Activated naive CD4-positive, alpha-beta T cell treated with anti-CD3 and anti-CD28 coated beads, Interleukin-2, amount 50 U/mL, for 72 hours (primary cell): ENCODE measurements around the gene PLA1A. TPM values are rescaled to one million over a fixed set of nuclear protein-coding genes. Genes with fewer than 3 reads are reported as not detected.
A peak's percentile ranks its signal among the peaks of the same experiment; 100 is the strongest.
"Not testable (repeated sequence)": the region's sequence is repeated elsewhere in the genome, so short reads cannot be mapped to it uniquely, and the experiment has no call there.

Experiments used
- ATAC-seq, 2 donors: fragments of 150-1000 bp; cut with Tn5 transposase; 2 replicates each; pipeline ENCODE4 v1.10.0; 2021; ENCODE audit warnings: mild to moderate bottlenecking in 2 of 2, moderate library complexity in 2 of 2
- DNase-seq, 2 donors: peaks; one replicate each; pipeline ENCODE4 v3.0.0; 2021 to 2022; ENCODE audit warnings: low spot score in 2 of 2
- H3K27ac Mint-ChIP-seq, 2 donors: one replicate each; pipeline ENCODE4 v1.8.0; 2022; ENCODE audit warnings: mild to moderate bottlenecking in 2 of 2, mixed read lengths in 2 of 2
- H3K36me3 Mint-ChIP-seq, 2 donors: one replicate each; pipeline ENCODE4 v1.8.0; 2022; ENCODE audit warnings: mixed read lengths in 2 of 2
- H3K9me3 Mint-ChIP-seq, 2 donors: one replicate each; pipeline ENCODE4 v1.8.0; 2022; ENCODE audit warnings: mixed read lengths in 2 of 2
- total RNA-seq, 2 donors: library from RNA; stranded (reverse); gene quantifications; one replicate each; pipeline ENCODE4 v1.2.3, GENCODE V29; 2022

PLA1A gene
- total RNA-seq, 2 donors from 2014 or later, result 0.52 TPM; not detected in 1

GRCh38 chr3:119594929-119595328, 2.8 kb upstream of the PLA1A start:
- not testable (repeated sequence) for H3K9me3 Mint-ChIP-seq, ATAC-seq, DNase-seq, H3K36me3 Mint-ChIP-seq, H3K27ac Mint-ChIP-seq

GRCh38 chr3:119595639-119596334, 1.9 kb upstream of the PLA1A start:
- Mint-ChIP-seq H3K36me3 (no peaks in the 10 kb centered on the region), H3K27ac (no peak overlapping the region), H3K9me3 (no peaks in the 10 kb centered on the region)
- no peak for ATAC-seq
- no peak for DNase-seq

- Mint-ChIP-seq H3K9me3 (no peaks in the 10 kb centered on the region), H3K36me3 (no peaks in the 10 kb centered on the region), H3K27ac (no peak overlapping the region)
- DNase-seq (no peak), ATAC-seq (no peak)
Observed at GRCh38 chr3:119596398-119596797, 1.3 kb upstream of the PLA1A start.

- H3K36me3 Mint-ChIP-seq, result no peaks in the 10 kb centered on the region
- H3K27ac Mint-ChIP-seq, result peak overlapping the region in 1 of 2 donors; percentile 55
- DNase-seq (no peak), ATAC-seq (peak in 1 of 2 donors; percentile 67)
- H3K9me3 Mint-ChIP-seq, result no peaks in the 10 kb centered on the region
Observed at GRCh38 chr3:119598410-119599098, 869 bp downstream of the PLA1A start.

GRCh38 chr3:119599558-119600174, 2.0 kb downstream of the PLA1A start:
- DNase-seq, result no peak
- no peaks in the 10 kb centered on the region for H3K9me3 Mint-ChIP-seq
- no peaks in the 10 kb centered on the region for H3K36me3 Mint-ChIP-seq
- H3K27ac Mint-ChIP-seq, result peak overlapping the region in 1 of 2 donors; percentile 55
- no peak for ATAC-seq

- peak overlapping the region in 1 of 2 donors; percentile 55 for H3K27ac Mint-ChIP-seq
- DNase-seq (peak in 1 of 2 donors; percentile 22), ATAC-seq (peak; percentile 66 to 79)
- H3K9me3 Mint-ChIP-seq, result no peaks in the 10 kb centered on the region
- H3K36me3 Mint-ChIP-seq, result no peaks in the 10 kb centered on the region
Observed at GRCh38 chr3:119600732-119601131, 3.0 kb downstream of the PLA1A start.

GRCh38 chr3:119601154-119601553, 3.5 kb downstream of the PLA1A start:
- H3K36me3 Mint-ChIP-seq, result no peaks in the 10 kb centered on the region
- ATAC-seq (peak; percentile 60 to 62), DNase-seq (no peak)
- H3K9me3 Mint-ChIP-seq, result no peaks in the 10 kb centered on the region
- no peak overlapping the region for H3K27ac Mint-ChIP-seq

GRCh38 chr3:119602676-119603075, 5.0 kb downstream of the PLA1A start:
- no peak for ATAC-seq
- no peak for DNase-seq
- Mint-ChIP-seq H3K36me3 (no peaks in the 10 kb centered on the region), H3K27ac (no peak overlapping the region), H3K9me3 (no peaks in the 10 kb centered on the region)

- Mint-ChIP-seq H3K27ac (no peak overlapping the region), H3K9me3 (no peaks in the 10 kb centered on the region), H3K36me3 (no peaks in the 10 kb centered on the region)
- no peak for DNase-seq
- ATAC-seq, result peak; percentile 68 to 87
Observed at GRCh38 chr3:119604878-119605277, 7.2 kb downstream of the PLA1A start.

GRCh38 chr3:119608405-119609000, 10.8 kb downstream of the PLA1A start:
- H3K36me3 Mint-ChIP-seq, result no peaks in the 10 kb centered on the region
- H3K27ac Mint-ChIP-seq, result no peak overlapping the region
- no peak for DNase-seq

GRCh38 chr3:119609301-119609700, 11.6 kb downstream of the PLA1A start:
- Mint-ChIP-seq H3K36me3 (no peaks in the 10 kb centered on the region), H3K27ac (no peak overlapping the region), H3K9me3 (no peaks in the 10 kb centered on the region)
- DNase-seq (no peak), ATAC-seq (no peak)

More at GRCh38 chr3:119608405-119609000, 10.8 kb downstream of the PLA1A start:
- ATAC-seq, result no peak
- no peaks in the 10 kb centered on the region for H3K9me3 Mint-ChIP-seq

- ATAC-seq, result no peak
- H3K27ac Mint-ChIP-seq, result no peak overlapping the region
- H3K36me3 Mint-ChIP-seq, result no peaks in the 10 kb centered on the region
- DNase-seq, result no peak
- no peaks in the 10 kb centered on the region for H3K9me3 Mint-ChIP-seq
Observed at GRCh38 chr3:119611664-119612063, 14.0 kb downstream of the PLA1A start.

GRCh38 chr3:119613201-119613600, 15.5 kb downstream of the PLA1A start:
- no peak for ATAC-seq
- Mint-ChIP-seq H3K27ac (no peak overlapping the region), H3K36me3 (no peaks in the 10 kb centered on the region)

GRCh38 chr3:119613872-119614271, 16.2 kb downstream of the PLA1A start:
- H3K36me3 Mint-ChIP-seq, result no peaks in the 10 kb centered on the region
- no peak for ATAC-seq
- no peak overlapping the region for H3K27ac Mint-ChIP-seq
- DNase-seq, result no peak
- H3K9me3 Mint-ChIP-seq, result no peaks in the 10 kb centered on the region

More at GRCh38 chr3:119613201-119613600, 15.5 kb downstream of the PLA1A start:
- no peaks in the 10 kb centered on the region for H3K9me3 Mint-ChIP-seq
- no peak for DNase-seq

GRCh38 chr3:119616056-119616455, 18.4 kb downstream of the PLA1A start:
- DNase-seq (no peak), ATAC-seq (no peak)
- H3K36me3 Mint-ChIP-seq, result no peaks in the 10 kb centered on the region
- no peaks in the 10 kb centered on the region for H3K9me3 Mint-ChIP-seq
- H3K27ac Mint-ChIP-seq, result no peak overlapping the region

- no peak for DNase-seq
- no peaks in the 10 kb centered on the region for H3K9me3 Mint-ChIP-seq
- no peak overlapping the region for H3K27ac Mint-ChIP-seq
- ATAC-seq, result no peak
- no peaks in the 10 kb centered on the region for H3K36me3 Mint-ChIP-seq
Observed at GRCh38 chr3:119619094-119619493, 21.4 kb downstream of the PLA1A start.

- Mint-ChIP-seq H3K27ac (no peak overlapping the region), H3K9me3 (no peaks in the 10 kb centered on the region), H3K36me3 (no peaks in the 10 kb centered on the region)
- no peak for DNase-seq
- ATAC-seq, result no peak
Observed at GRCh38 chr3:119620899-119621298, 23.2 kb downstream of the PLA1A start.
